K562 (cell line): Measurements from ENCODE around the gene LRTM1. TPM values are rescaled to one million over a fixed set of nuclear protein-coding genes. Genes with fewer than 3 reads are reported as not detected.

Source experiments
- ATAC-seq: fragments of 200-7000 bp; cut with Tn5 transposase; 3 replicates; pipeline ENCODE4 v1.9.1; 2020; ENCODE audit warnings: moderate library complexity
- BruUV-seq: library from RNA; stranded (reverse); fragments of 400-500 nt; replicated peaks from 2 replicates; lab custom pipeline; 2021; lab: Mats Ljungman, UMichigan
- CTCF ChIA-PET: fragments of 300-600 bp; formaldehyde crosslinking; extraction: SDS; loops from one replicate; lab custom pipeline; 2021; ENCODE audit warnings: low intra/inter-chr PET ratio; lab: Yijun Ruan, JAX
- POLR2A ChIA-PET: fragments of 300-600, 350-650 bp; sonication (Branson Sonifier 250); formaldehyde crosslinking; extraction: SDS; loops from one replicate; lab custom pipeline; 2021; ENCODE audit warnings: antibody characterized with exemption, inconsistent platforms; lab: Yijun Ruan, JAX
- DNase-seq, 4 experiments: peaks; one replicate each; pipeline versions ENCODE4 v3.0.0 to v3.0.0-alpha.2; 2011 to 2018; ENCODE audit warnings: low spot score in 3 of 4, mixed read lengths in 3 of 4; ENCODE audit errors: extremely low read depth in 1 of 4
- FAIRE-seq: peaks from 2 replicates; lab custom pipeline; 2011; peaks lifted over from hg19 to GRCh38; lab: Jason Lieb, UNC
- H2AFZ ChIP-seq: 2 replicates; pipeline ENCODE4 v1.6.0; 2011; ENCODE audit warnings: low read depth, low read length, control low read depth, inconsistent platforms
- H3K27ac ChIP-seq: fragments of 200-600 bp; 3 replicates; pipeline ENCODE4 v1.8.0; 2011; ENCODE audit warnings: low read depth, mild to moderate bottlenecking, control low read depth, inconsistent platforms, low read length, moderate library complexity, mixed read lengths; ENCODE audit errors: extremely low read depth
- H3K27me3 ChIP-seq, 2 experiments: fragments of 300-600 bp in 1 of 2; 2 replicates in 1 of 2; 3 replicates in 1 of 2; pipeline versions ENCODE4 v1.6.0 to v1.8.0; 2011; ENCODE audit warnings: inconsistent platforms in 2 of 2, low read length in 2 of 2, mild to moderate bottlenecking in 1 of 2, mixed read lengths in 1 of 2, moderate library complexity in 1 of 2; ENCODE audit not compliant: control insufficient read depth in 2 of 2, insufficient read depth in 2 of 2
- H3K36me3 ChIP-seq: fragments of 300-600 bp; 3 replicates; pipeline ENCODE4 v1.8.0; 2011; ENCODE audit warnings: mild to moderate bottlenecking, low read length, inconsistent platforms; ENCODE audit not compliant: control insufficient read depth, insufficient read depth
- H3K4me1 ChIP-seq, 2 experiments: fragments of 200-600 bp in 1 of 2; replicated peaks in 1 of 2; 2 replicates in 1 of 2; 3 replicates in 1 of 2; pipeline versions ENCODE4 v1.5.1 to v1.8.0; 2011; ENCODE audit warnings: inconsistent platforms in 2 of 2, low read length in 2 of 2, mild to moderate bottlenecking in 1 of 2, mixed read lengths in 1 of 2, moderate library complexity in 1 of 2; ENCODE audit not compliant: control insufficient read depth in 2 of 2, insufficient read depth in 2 of 2
- H3K4me2 ChIP-seq: 2 replicates; pipeline ENCODE4 v1.6.1; 2011; ENCODE audit warnings: low read length, control low read depth, inconsistent platforms, mixed read lengths; ENCODE audit not compliant: insufficient read depth
- H3K4me3 ChIP-seq: fragments of 200-600 bp; sonication (generic), shearing (Covaris generic); 2 replicates; pipeline ENCODE4 v1.5.1; 2016; ENCODE audit warnings: control low read depth, inconsistent platforms
- H3K79me2 ChIP-seq: fragments of 200-600 bp; 3 replicates; pipeline ENCODE4 v1.8.0; 2011; ENCODE audit warnings: low read length, inconsistent platforms; ENCODE audit not compliant: control insufficient read depth, insufficient read depth
- H3K9ac ChIP-seq, 2 experiments: 2 replicates each; pipeline versions ENCODE4 v1.6.0 to v1.6.1; 2011; ENCODE audit warnings: low read depth in 2 of 2, low read length in 2 of 2, control low read depth in 1 of 2, inconsistent platforms in 1 of 2, mild to moderate bottlenecking in 1 of 2, mixed read lengths in 1 of 2; ENCODE audit not compliant: insufficient read depth in 1 of 2
- H3K9me1 ChIP-seq: one replicate; pipeline ENCODE4 v1.6.0; 2011; ENCODE audit warnings: inconsistent platforms, mild to moderate bottlenecking, low read length, moderate library complexity; ENCODE audit not compliant: control insufficient read depth, insufficient read depth
- H3K9me3 ChIP-seq: replicated peaks from 2 replicates; pipeline ENCODE4 v1.5.1; 2011; ENCODE audit warnings: low read depth, low read length, inconsistent platforms; ENCODE audit not compliant: control insufficient read depth, insufficient read depth
- H4K20me1 ChIP-seq: replicated peaks from 2 replicates; pipeline ENCODE4 v1.6.1; 2011; ENCODE audit warnings: low read length, inconsistent platforms, mixed read lengths; ENCODE audit not compliant: control insufficient read depth, insufficient read depth
- BRD4 ChIP-seq: fragments of 200-600 bp; sonication (generic); IDR thresholded peaks from 2 replicates; pipeline ENCODE4 v1.6.1; 2017; ENCODE audit warnings: inconsistent platforms
- BRF1 ChIP-seq: IDR thresholded peaks from 3 replicates; pipeline ENCODE4 v1.6.1; 2011; ENCODE audit warnings: borderline replicate concordance, mild to moderate bottlenecking; ENCODE audit not compliant: insufficient read length; ENCODE audit errors: extremely low read depth
- WGBS: fragments of 100-300 bp; shearing (Covaris generic); methylation state at CpG from one replicate; pipeline ENCODE4 v1.1.6; 2016; ENCODE audit warnings: low coverage, mixed read lengths; ENCODE audit not compliant: insufficient coverage; ENCODE audit errors: missing lambda C conversion rate; 5-methylcytosine and 5-hydroxymethylcytosine counted together
- in situ Hi-C: fragments of 300-500 bp; cut with MboI; formaldehyde crosslinking; loops from 4 replicates; pipeline ENCODE4 v1.15.0; 2018; ENCODE audit warnings: inconsistent platforms, mixed read lengths
- intact Hi-C: fragments of 100-400 bp; cut with micrococcal nuclease; formaldehyde crosslinking; loops from 2 replicates; pipeline ENCODE4 v1.14.2; 2022
- polyA plus RNA-seq, 8 experiments: library from polyadenylated mRNA; depleted of rRNA in 4 of 8; stranded (reverse) in 5 of 8; unstranded in 3 of 8; fragments of >200 nt; fragmentation: Nextera tagmentation in 2 of 8; fragmentation: Illumina TruSeq in 1 of 8; extraction: Ambion mirVana in 2 of 8; extraction: Trizol in 1 of 8; gene quantifications; 2 replicates each; pipeline versions ENCODE4 v1.2.1 to v1.2.3, GENCODE V29; 2011 to 2014; ENCODE audit warnings: inconsistent platforms in 1 of 8, missing spikeins in 1 of 8
- total RNA-seq, 7 experiments: library from RNA; depleted of rRNA in 6 of 7; stranded (reverse); fragments of >200 nt in 6 of 7; fragmentation: Illumina TruSeq in 2 of 7; extraction: Trizol in 2 of 7; gene quantifications; 2 replicates each; pipeline versions ENCODE4 v1.2.1 to v1.2.3, GENCODE V29; 2011 to 2021; ENCODE audit warnings: low replicate concordance in 1 of 7
- TF ChIP-seq, protein P1 (sequence below): IDR thresholded peaks from 2 replicates; pipeline ENCODE4 v1.6.1; 2011; ENCODE audit warnings: borderline replicate concordance, low read depth, mild to moderate bottlenecking, moderate library complexity, low read length; ENCODE audit not compliant: insufficient read depth, poor library complexity, severe bottlenecking

LRTM1 gene
- total and polyA plus RNA-seq, 9 of the 15 experiments (the other 6 are each of a cell fraction or from before 2014, with no cell fraction given): not detected

- no peaks in the 10 kb centered on the region for H3K9me1 ChIP-seq
- no peak for ATAC-seq
- WGBS: no CpG with 5 or more reads among the region's 2 CpGs
- no peak overlapping the region for H2AFZ ChIP-seq
- no peaks in the 10 kb centered on the region for H4K20me1 ChIP-seq
- BruUV-seq: no TSS peak
- no peak overlapping the region for H3K27ac ChIP-seq
- no peak overlapping the region for H3K9ac ChIP-seq
- ChIA-PET CTCF (no interaction called here), POLR2A (interaction anchor here (1.8 kb wide), 1 partner anchor 14 kb away, joined by 5 read pairs; no protein-coding TSS in a partner anchor)
- H3K4me2 ChIP-seq: no peak overlapping the region
- no peaks in the 10 kb centered on the region for H3K27me3 ChIP-seq
- intact Hi-C loops (no loop called here), in situ Hi-C loops (no loop called here)
- no peak overlapping the region for H3K4me3 ChIP-seq
- no peaks in the 10 kb centered on the region for H3K9me3 ChIP-seq
- H3K36me3 ChIP-seq: no peaks in the 10 kb centered on the region
- no peak for FAIRE-seq
- H3K4me1 ChIP-seq: no peaks in the 10 kb centered on the region
- H3K79me2 ChIP-seq: no peaks in the 10 kb centered on the region
- TF ChIP-seq BRD4 (no peak), BRF1 (no peak)
- TF ChIP-seq, protein P1, sequence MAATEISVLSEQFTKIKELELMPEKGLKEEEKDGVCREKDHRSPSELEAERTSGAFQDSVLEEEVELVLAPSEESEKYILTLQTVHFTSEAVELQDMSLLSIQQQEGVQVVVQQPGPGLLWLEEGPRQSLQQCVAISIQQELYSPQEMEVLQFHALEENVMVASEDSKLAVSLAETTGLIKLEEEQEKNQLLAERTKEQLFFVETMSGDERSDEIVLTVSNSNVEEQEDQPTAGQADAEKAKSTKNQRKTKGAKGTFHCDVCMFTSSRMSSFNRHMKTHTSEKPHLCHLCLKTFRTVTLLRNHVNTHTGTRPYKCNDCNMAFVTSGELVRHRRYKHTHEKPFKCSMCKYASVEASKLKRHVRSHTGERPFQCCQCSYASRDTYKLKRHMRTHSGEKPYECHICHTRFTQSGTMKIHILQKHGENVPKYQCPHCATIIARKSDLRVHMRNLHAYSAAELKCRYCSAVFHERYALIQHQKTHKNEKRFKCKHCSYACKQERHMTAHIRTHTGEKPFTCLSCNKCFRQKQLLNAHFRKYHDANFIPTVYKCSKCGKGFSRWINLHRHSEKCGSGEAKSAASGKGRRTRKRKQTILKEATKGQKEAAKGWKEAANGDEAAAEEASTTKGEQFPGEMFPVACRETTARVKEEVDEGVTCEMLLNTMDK: no peak
- TF ChIP-seq, all 486 proteins: peak for 0
- no peak for DNase-seq
Measured at GRCh38 chr3:54906763-54907162, 21.1 kb downstream of the LRTM1 start.
